RPMI8226 (cell line): Measurements from ENCODE around the gene TBC1D3D.
"Not testable (repeated sequence)": the region's sequence is repeated elsewhere in the genome, so short reads cannot be mapped to it uniquely, and the experiment has no call there.

Experiments
- DNase-seq: peaks from one replicate; pipeline ENCODE4 v3.0.0-alpha.2; 2015

Gene TBC1D3D

GRCh38 chr17:38003676-38004075 lies at the start of gene TBC1D3D:
TBC1D3D (plus strand) TSS chr17:38003976; CDS start chr17:38005561, 1,585 bp downstream.
- DNase-seq, result not testable (repeated sequence)

GRCh38 chr17:37988960-37989359 lies 14.8 kb upstream of the TBC1D3D start, which contains the start of gene TBC1D3L:
TBC1D3L (minus strand) TSS chr17:37989060; CDS start chr17:37987520, 1,540 bp downstream.
- not testable (repeated sequence) for DNase-seq
